ENCODE results near the gene PPP1R7.

- no peak for TF ChIP-seq CTCF (IDR thresholded peaks at IDR 0.05)
- TF ChIP-seq POLR2A (IDR thresholded peaks at IDR 0.05) = no peak
Observed at GRCh38 chr2:241179899-241180298, 29.6 kb downstream of the PPP1R7 start.
